Measurements from ENCODE around the gene CALM3.
"Not testable (repeated sequence)": the region's sequence is repeated elsewhere in the genome, so short reads cannot be mapped to it uniquely, and the experiment has no call there.

CALM3 gene

GRCh38 chr19:46615966-46616365, 14.8 kb downstream of the CALM3 start:
- DNase-seq (ENCODE audit: low read depth, low spot score), result no peak

GRCh38 chr19:46616631-46617322, 15.6 kb downstream of the CALM3 start:
- no peak for DNase-seq (ENCODE audit: low read depth, low spot score)

GRCh38 chr19:46617601-46618000, 16.5 kb downstream of the CALM3 start:
- DNase-seq (ENCODE audit: low read depth, low spot score), result no peak

GRCh38 chr19:46618670-46619231, 17.6 kb downstream of the CALM3 start:
- no peak for DNase-seq (ENCODE audit: low read depth, low spot score)

- DNase-seq (ENCODE audit: low read depth, low spot score), result no peak
Measured at GRCh38 chr19:46620267-46620666, 19.1 kb downstream of the CALM3 start.

- DNase-seq (ENCODE audit: low read depth, low spot score), result no peak
Measured at GRCh38 chr19:46620716-46621115, 19.6 kb downstream of the CALM3 start.

GRCh38 chr19:46621191-46622117, 20.3 kb downstream of the CALM3 start:
- no peak for DNase-seq (ENCODE audit: low read depth, low spot score)

- no peak for DNase-seq (ENCODE audit: low read depth, low spot score)
Measured at GRCh38 chr19:46622118-46622446, 21.0 kb downstream of the CALM3 start.

- no peak for DNase-seq (ENCODE audit: low read depth, low spot score)
Measured at GRCh38 chr19:46623915-46624502, 22.9 kb downstream of the CALM3 start.

GRCh38 chr19:46624958-46625661, 24.0 kb downstream of the CALM3 start, which contains the start of gene PTGIR:
PTGIR (minus strand) TSS chr19:46625089; CDS start chr19:46624225, 864 bp downstream.
- no peak for DNase-seq (ENCODE audit: low read depth, low spot score)

- no peak for DNase-seq (ENCODE audit: low read depth, low spot score)
Measured at GRCh38 chr19:46625731-46626130, 24.6 kb downstream of the CALM3 start.

- DNase-seq (ENCODE audit: low read depth, low spot score), result no peak
Measured at GRCh38 chr19:46626446-46626845, 25.3 kb downstream of the CALM3 start.

- not testable (repeated sequence) for DNase-seq (ENCODE audit: low read depth, low spot score)
Measured at GRCh38 chr19:46628970-46629369, 27.8 kb downstream of the CALM3 start.

- no peak for DNase-seq (ENCODE audit: low read depth, low spot score)
Measured at GRCh38 chr19:46629546-46630025, 28.5 kb downstream of the CALM3 start.

- DNase-seq (ENCODE audit: low read depth, low spot score), result no peak
Measured at GRCh38 chr19:46630586-46631205, 29.6 kb downstream of the CALM3 start.

- no peak for DNase-seq (ENCODE audit: low read depth, low spot score)
Measured at GRCh38 chr19:46631481-46631880, 30.4 kb downstream of the CALM3 start.

- DNase-seq (ENCODE audit: low read depth, low spot score), result no peak
Measured at GRCh38 chr19:46633130-46633529, 32.0 kb downstream of the CALM3 start.

- DNase-seq (ENCODE audit: low read depth, low spot score), result peak; percentile 90
Measured at GRCh38 chr19:46634045-46634655, 33.0 kb downstream of the CALM3 start.

GRCh38 chr19:46634656-46635218, 33.6 kb downstream of the CALM3 start:
- DNase-seq (ENCODE audit: low read depth, low spot score), result no peak

Data from activated naive CD8-positive, alpha-beta T cell treated with anti-CD3 and anti-CD28 coated beads, Interleukin-2, amount 50 U/mL, for 16 hours (primary cell).